Astrocyte (in vitro differentiated cells and primary cell): ENCODE measurements around the gene MED6. TPM values are rescaled to one million over a fixed set of nuclear protein-coding genes. Genes with fewer than 3 reads are reported as not detected.

Experiments
- DNase-seq: peaks from one replicate; pipeline ENCODE4 v3.0.0-alpha.2; 2010; ENCODE audit warnings: low read depth
- FAIRE-seq: peaks from 2 replicates; lab custom pipeline; 2011; peaks lifted over from hg19 to GRCh38; lab: Jason Lieb, UNC
- H2AFZ ChIP-seq: 2 replicates; pipeline ENCODE4 v1.6.0; 2012; ENCODE audit warnings: low read depth, low read length, inconsistent platforms
- H3K27ac ChIP-seq: 2 replicates; pipeline ENCODE4 v1.5.1; 2011; ENCODE audit warnings: low read depth, low read length, inconsistent platforms
- H3K27me3 ChIP-seq: 2 replicates; pipeline ENCODE4 v1.6.0; 2011; ENCODE audit warnings: low read length, inconsistent platforms; ENCODE audit not compliant: insufficient read depth
- H3K36me3 ChIP-seq: 2 replicates; pipeline ENCODE4 v1.5.1; 2011; ENCODE audit warnings: low read length, inconsistent platforms; ENCODE audit not compliant: insufficient read depth
- H3K4me1 ChIP-seq: 2 replicates; pipeline ENCODE4 v1.5.1; 2011; ENCODE audit warnings: low read length, inconsistent platforms; ENCODE audit not compliant: insufficient read depth
- H3K4me2 ChIP-seq: 2 replicates; pipeline ENCODE4 v1.6.0; 2012; ENCODE audit warnings: low read length, inconsistent platforms
- H3K4me3 ChIP-seq: 2 replicates; pipeline ENCODE4 v1.5.1; 2011; ENCODE audit warnings: low read depth, mild to moderate bottlenecking, low read length, inconsistent platforms; ENCODE audit not compliant: insufficient read depth
- H3K79me2 ChIP-seq: 2 replicates; pipeline ENCODE4 v1.6.0; 2012; ENCODE audit warnings: mild to moderate bottlenecking, low read length, inconsistent platforms; ENCODE audit not compliant: insufficient read depth
- H3K9ac ChIP-seq: 2 replicates; pipeline ENCODE4 v1.6.0; 2012; ENCODE audit warnings: mild to moderate bottlenecking, low read length, inconsistent platforms
- H3K9me3 ChIP-seq: 2 replicates; pipeline ENCODE4 v1.5.1; 2012; ENCODE audit warnings: low read depth, mild to moderate bottlenecking, low read length, inconsistent platforms; ENCODE audit not compliant: insufficient read depth
- H4K20me1 ChIP-seq: 2 replicates; pipeline ENCODE4 v1.6.0; 2012; ENCODE audit warnings: low read length, inconsistent platforms; ENCODE audit not compliant: insufficient read depth
- H3K27ac Mint-ChIP-seq: one replicate; pipeline ENCODE4 v1.8.0; 2021; ENCODE audit warnings: mild to moderate bottlenecking, mixed read lengths; ENCODE audit not compliant: unreplicated experiment
- H3K27me3 Mint-ChIP-seq: one replicate; pipeline ENCODE4 v1.8.0; 2021; ENCODE audit warnings: low read depth, mixed read lengths; ENCODE audit not compliant: unreplicated experiment
- H3K36me3 Mint-ChIP-seq: one replicate; pipeline ENCODE4 v1.8.0; 2021; ENCODE audit warnings: low read depth, mixed read lengths; ENCODE audit not compliant: unreplicated experiment
- H3K4me1 Mint-ChIP-seq: one replicate; pipeline ENCODE4 v1.8.0; 2021; ENCODE audit warnings: low read depth, mixed read lengths; ENCODE audit not compliant: unreplicated experiment
- H3K4me3 Mint-ChIP-seq: one replicate; pipeline ENCODE4 v1.8.0; 2021; ENCODE audit warnings: mild to moderate bottlenecking, moderate library complexity, mixed read lengths; ENCODE audit not compliant: unreplicated experiment
- H3K9me3 Mint-ChIP-seq: one replicate; pipeline ENCODE4 v1.8.0; 2021; ENCODE audit warnings: mild to moderate bottlenecking, mixed read lengths; ENCODE audit not compliant: unreplicated experiment
- EZH2 ChIP-seq: IDR thresholded peaks from 2 replicates; pipeline ENCODE4 v1.6.1; 2012; ENCODE audit warnings: mild to moderate bottlenecking, low read length, inconsistent platforms; ENCODE audit not compliant: insufficient read depth
- total RNA-seq: library from RNA; stranded (reverse); gene quantifications from 2 replicates; pipeline ENCODE4 v1.2.1, GENCODE V29; 2021
- TF ChIP-seq, protein P1 (sequence below): IDR thresholded peaks from 2 replicates; pipeline ENCODE4 v1.5.1; 2011; ENCODE audit warnings: low read depth, mild to moderate bottlenecking, inconsistent platforms, low read length, moderate library complexity; ENCODE audit not compliant: insufficient read depth

Gene MED6
- total RNA-seq, 1 donor from 2014 or later = 43.5 TPM

- FAIRE-seq = no peak
- no peak overlapping the region for H2AFZ ChIP-seq
- peaks cover 4% of the 10 kb centered on the region for H3K4me1 Mint-ChIP-seq
- H4K20me1 ChIP-seq = no peaks in the 10 kb centered on the region
- H3K27me3 Mint-ChIP-seq = no peaks in the 10 kb centered on the region
- H3K4me2 ChIP-seq = no peak overlapping the region
- H3K9ac ChIP-seq = no peak overlapping the region
- no peaks in the 10 kb centered on the region for H3K27me3 ChIP-seq
- no peaks in the 10 kb centered on the region for H3K79me2 ChIP-seq
- no peak overlapping the region for H3K27ac ChIP-seq
- no peaks in the 10 kb centered on the region for H3K36me3 ChIP-seq
- H3K27ac Mint-ChIP-seq = no peak overlapping the region
- peak overlapping the region; percentile 46 for H3K4me3 Mint-ChIP-seq
- H3K4me1 ChIP-seq = no peaks in the 10 kb centered on the region
- H3K4me3 ChIP-seq = no peak overlapping the region
- peaks cover 1% of the 10 kb centered on the region for H3K36me3 Mint-ChIP-seq
- DNase-seq = peak; percentile 2
- peaks cover 12% of the 10 kb centered on the region for H3K9me3 Mint-ChIP-seq
- no peak for TF ChIP-seq EZH2
- TF ChIP-seq, protein P1, sequence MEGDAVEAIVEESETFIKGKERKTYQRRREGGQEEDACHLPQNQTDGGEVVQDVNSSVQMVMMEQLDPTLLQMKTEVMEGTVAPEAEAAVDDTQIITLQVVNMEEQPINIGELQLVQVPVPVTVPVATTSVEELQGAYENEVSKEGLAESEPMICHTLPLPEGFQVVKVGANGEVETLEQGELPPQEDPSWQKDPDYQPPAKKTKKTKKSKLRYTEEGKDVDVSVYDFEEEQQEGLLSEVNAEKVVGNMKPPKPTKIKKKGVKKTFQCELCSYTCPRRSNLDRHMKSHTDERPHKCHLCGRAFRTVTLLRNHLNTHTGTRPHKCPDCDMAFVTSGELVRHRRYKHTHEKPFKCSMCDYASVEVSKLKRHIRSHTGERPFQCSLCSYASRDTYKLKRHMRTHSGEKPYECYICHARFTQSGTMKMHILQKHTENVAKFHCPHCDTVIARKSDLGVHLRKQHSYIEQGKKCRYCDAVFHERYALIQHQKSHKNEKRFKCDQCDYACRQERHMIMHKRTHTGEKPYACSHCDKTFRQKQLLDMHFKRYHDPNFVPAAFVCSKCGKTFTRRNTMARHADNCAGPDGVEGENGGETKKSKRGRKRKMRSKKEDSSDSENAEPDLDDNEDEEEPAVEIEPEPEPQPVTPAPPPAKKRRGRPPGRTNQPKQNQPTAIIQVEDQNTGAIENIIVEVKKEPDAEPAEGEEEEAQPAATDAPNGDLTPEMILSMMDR = no peak
- H3K9me3 ChIP-seq = peaks cover 3% of the 10 kb centered on the region
Measured at GRCh38 chr14:70624972-70625371, 24.5 kb upstream of the MED6 start.

- H3K79me2 ChIP-seq = no peaks in the 10 kb centered on the region
- H3K27ac ChIP-seq = no peak overlapping the region
- no peaks in the 10 kb centered on the region for H3K36me3 ChIP-seq
- TF ChIP-seq, protein P1 = peak; percentile 72
- TF ChIP-seq EZH2 = no peak
- peaks cover 2% of the 10 kb centered on the region for H3K27me3 Mint-ChIP-seq
- H3K4me2 ChIP-seq = no peak overlapping the region
- no peak overlapping the region for H3K4me3 ChIP-seq
- peaks cover 5% of the 10 kb centered on the region for H3K27me3 ChIP-seq
- no peak overlapping the region for H3K27ac Mint-ChIP-seq
- H3K9me3 ChIP-seq = peaks cover 3% of the 10 kb centered on the region
- DNase-seq (peak; percentile 8), FAIRE-seq (peak; percentile 83)
- peaks cover 1% of the 10 kb centered on the region for H3K36me3 Mint-ChIP-seq
- no peak overlapping the region for H2AFZ ChIP-seq
- no peak overlapping the region for H3K4me3 Mint-ChIP-seq
- H3K4me1 Mint-ChIP-seq = peaks cover 4% of the 10 kb centered on the region
- no peaks in the 10 kb centered on the region for H4K20me1 ChIP-seq
- H3K9me3 Mint-ChIP-seq = peaks cover 9% of the 10 kb centered on the region
- no peak overlapping the region for H3K9ac ChIP-seq
- H3K4me1 ChIP-seq = no peaks in the 10 kb centered on the region
Measured at GRCh38 chr14:70622111-70622712, 21.8 kb upstream of the MED6 start.

DNA sequence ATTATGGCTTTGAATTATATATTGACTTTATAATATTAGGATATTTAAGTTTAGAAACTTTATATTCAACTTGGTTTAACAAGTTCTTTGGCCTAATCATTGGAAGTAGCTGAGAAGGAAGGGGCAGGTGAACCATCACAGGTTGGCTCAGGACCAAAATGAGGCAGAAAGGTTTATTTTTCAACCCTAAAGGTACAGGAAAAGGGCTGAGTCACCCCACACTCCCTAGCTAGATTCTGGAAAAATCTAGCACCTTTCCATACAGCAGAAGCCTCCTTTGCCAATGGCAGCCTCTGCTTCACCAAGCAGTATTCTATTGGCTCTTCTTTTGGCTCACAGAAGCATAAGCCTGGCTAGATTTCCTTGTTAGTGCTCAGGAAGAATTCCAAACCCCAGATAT, 19.3 kb upstream of the MED6 start:
- Histone ChIP-seq H3K9ac (no peak overlapping the region), H3K4me2 (no peak overlapping the region), H3K79me2 (no peaks in the 10 kb centered on the region), H2AFZ (no peak overlapping the region), H4K20me1 (no peaks in the 10 kb centered on the region), H3K4me1 (no peaks in the 10 kb centered on the region), H3K36me3 (no peaks in the 10 kb centered on the region), H3K27me3 (peaks cover 5% of the 10 kb centered on the region), H3K4me3 (no peak overlapping the region), H3K9me3 (no peaks in the 10 kb centered on the region), H3K27ac (no peak overlapping the region)
- Mint-ChIP-seq H3K4me1 (no peaks in the 10 kb centered on the region), H3K9me3 (no peaks in the 10 kb centered on the region), H3K4me3 (no peak overlapping the region), H3K27me3 (peaks cover 2% of the 10 kb centered on the region), H3K36me3 (no peaks in the 10 kb centered on the region), H3K27ac (no peak overlapping the region)
- DNase-seq (no peak), FAIRE-seq (no peak)
- no peak for TF ChIP-seq EZH2
- TF ChIP-seq, protein P1 = no peak
